SKM-1 (cell line): ENCODE measurements around the gene MAD1L1.
"Not testable (repeated sequence)": the region's sequence is repeated elsewhere in the genome, so short reads cannot be mapped to it uniquely, and the experiment has no call there.

ENCODE experiments used
- DNase-seq: peaks from one replicate; lab custom pipeline; 2025; ENCODE audit not compliant: unreplicated experiment; lab: John Stamatoyannopoulos, UW

MAD1L1 gene

GRCh38 chr7:2232766-2233520 lies at the start of gene MAD1L1:
Gene MAD1L1 (minus strand): TSS chr7:2232945. CDS start chr7:2230133, 2,812 bp downstream.
- peak; percentile 74 for DNase-seq

GRCh38 chr7:2282185-2282751 lies 49.5 kb upstream of the MAD1L1 start:
- no peak for DNase-seq

- no peak for DNase-seq
Measured at GRCh38 chr7:2281541-2281940, 48.8 kb upstream of the MAD1L1 start.

- no peak for DNase-seq
Measured at GRCh38 chr7:2280424-2280823, 47.7 kb upstream of the MAD1L1 start.

- no peak for DNase-seq
Measured at GRCh38 chr7:2279896-2280295, 47.2 kb upstream of the MAD1L1 start.

GRCh38 chr7:2278026-2278425 lies 45.3 kb upstream of the MAD1L1 start:
- DNase-seq: no peak

- DNase-seq: no peak
Measured at GRCh38 chr7:2276107-2276506, 43.4 kb upstream of the MAD1L1 start.

- DNase-seq: no peak
Measured at GRCh38 chr7:2275101-2275500, 42.4 kb upstream of the MAD1L1 start.

GRCh38 chr7:2274666-2275065 lies 41.9 kb upstream of the MAD1L1 start:
- DNase-seq: no peak

GRCh38 chr7:2273866-2274265 lies 41.1 kb upstream of the MAD1L1 start:
- DNase-seq: no peak

- DNase-seq: no peak
Measured at GRCh38 chr7:2272031-2272430, 39.3 kb upstream of the MAD1L1 start.

GRCh38 chr7:2271273-2272026 lies 38.7 kb upstream of the MAD1L1 start:
- no peak for DNase-seq

- no peak for DNase-seq
Measured at GRCh38 chr7:2270495-2270894, 37.8 kb upstream of the MAD1L1 start.

GRCh38 chr7:2269991-2270460 lies 37.3 kb upstream of the MAD1L1 start:
- DNase-seq: no peak

- not testable (repeated sequence) for DNase-seq
Measured at GRCh38 chr7:2269089-2269990, 36.6 kb upstream of the MAD1L1 start.

GRCh38 chr7:2266911-2267310 lies 34.2 kb upstream of the MAD1L1 start:
- no peak for DNase-seq

GRCh38 chr7:2264158-2264557 lies 31.4 kb upstream of the MAD1L1 start:
- DNase-seq: no peak

- no peak for DNase-seq
Measured at GRCh38 chr7:2263176-2263575, 30.4 kb upstream of the MAD1L1 start.

- no peak for DNase-seq
Measured at GRCh38 chr7:2261611-2262010, 28.9 kb upstream of the MAD1L1 start.

GRCh38 chr7:2260820-2261219 lies 28.1 kb upstream of the MAD1L1 start:
- DNase-seq: no peak

- no peak for DNase-seq
Measured at GRCh38 chr7:2259480-2259879, 26.7 kb upstream of the MAD1L1 start.
